ENCODE measurements around the gene CFAP69. TPM values are rescaled to one million over a fixed set of nuclear protein-coding genes. Genes with fewer than 3 reads are reported as not detected.

The CFAP69 gene
- total RNA-seq, 1 experiment from 2014 or later, result 3.1 TPM

DNA sequence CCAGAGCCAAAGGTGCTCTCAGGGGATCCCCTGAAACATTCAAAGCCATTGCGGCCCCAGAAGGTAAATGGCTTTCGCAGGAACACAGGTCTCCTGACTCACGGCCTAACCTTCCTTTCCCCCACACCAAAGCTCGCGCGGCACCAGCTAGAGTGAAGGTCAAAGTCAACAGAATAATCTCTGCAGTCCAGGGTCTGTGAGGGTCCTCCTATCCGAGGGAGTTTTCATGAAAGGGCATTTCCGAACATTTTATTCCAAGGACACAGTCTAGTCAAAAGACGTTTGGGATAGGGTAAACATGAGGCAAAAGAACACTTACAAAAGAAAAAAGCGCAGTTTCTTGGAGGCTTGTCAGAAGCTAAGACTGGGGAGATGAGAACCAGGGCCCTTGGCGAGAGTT, 34.0 kb upstream of the CFAP69 start:
- H2AFZ ChIP-seq (ENCODE audit: low read length), result peak overlapping the region; percentile 88
- H3K36me3 ChIP-seq (ENCODE audit: low read depth, low read length), result no peaks in the 10 kb centered on the region
- H3K4me1 ChIP-seq (ENCODE audit: insufficient read depth, low read length), result peaks cover 23% of the 10 kb centered on the region
- H3K9me3 ChIP-seq (ENCODE audit: low read length), result no peaks in the 10 kb centered on the region
- H3K4me3 ChIP-seq (ENCODE audit: low read length), result peak overlapping the region; percentile 97
- DNase-seq, result peak; percentile 28
- H3F3A ChIP-seq (ENCODE audit: low read length, unreplicated experiment), result no peaks in the 10 kb centered on the region
- peak overlapping the region; percentile 99 for H3K4me2 ChIP-seq (ENCODE audit: low read length)
- intact Hi-C loops (cut with micrococcal nuclease), result loop anchor here (1.0 kb wide), 3 partner anchors 31 to 57 kb away; partner anchors contain the start of genes CFAP69 and STEAP1
- ChIA-PET POLR2A (ENCODE audit: unreplicated experiment) (interaction anchor here (0.5 to 1.1 kb wide), 5 partner anchors 32 to 1984 kb away, joined by 3 to 18 read pairs (median 12); partner anchors contain the start of gene STEAP1), CTCF (interaction anchor here (0.7 to 1.4 kb wide), 7 partner anchors 32 to 703 kb away, joined by 3 to 12 read pairs (median 4); partner anchors contain the start of gene STEAP1)
- no peaks in the 10 kb centered on the region for H3K27me3 ChIP-seq (ENCODE audit: low read length)
- H3K9ac ChIP-seq (ENCODE audit: low read length), result peak overlapping the region; percentile 64
- peak; percentile 15 for ATAC-seq
- peak overlapping the region; percentile 24 for H3K27ac ChIP-seq (ENCODE audit: low read length)
- no peaks in the 10 kb centered on the region for H4K20me1 ChIP-seq (ENCODE audit: low read length)
- H3K79me2 ChIP-seq (ENCODE audit: low read length), result peaks cover 13% of the 10 kb centered on the region
- H3K9me2 ChIP-seq (replicated peaks; ENCODE audit: low read length), result no peaks in the 10 kb centered on the region
- TF ChIP-seq EZH2phosphoT487 (IDR thresholded peaks at IDR 0.05; ENCODE audit: borderline replicate concordance, low read length) (no peak), EZH2 (IDR thresholded peaks at IDR 0.05; ENCODE audit: low read length, unreplicated experiment) (no peak), CTCF (conservative IDR thresholded peaks at IDR 0.05; ENCODE audit: low read depth, low read length) (no peak)
- TSS peak; percentile 88 for BruUV-seq (replicated peaks)

DNA sequence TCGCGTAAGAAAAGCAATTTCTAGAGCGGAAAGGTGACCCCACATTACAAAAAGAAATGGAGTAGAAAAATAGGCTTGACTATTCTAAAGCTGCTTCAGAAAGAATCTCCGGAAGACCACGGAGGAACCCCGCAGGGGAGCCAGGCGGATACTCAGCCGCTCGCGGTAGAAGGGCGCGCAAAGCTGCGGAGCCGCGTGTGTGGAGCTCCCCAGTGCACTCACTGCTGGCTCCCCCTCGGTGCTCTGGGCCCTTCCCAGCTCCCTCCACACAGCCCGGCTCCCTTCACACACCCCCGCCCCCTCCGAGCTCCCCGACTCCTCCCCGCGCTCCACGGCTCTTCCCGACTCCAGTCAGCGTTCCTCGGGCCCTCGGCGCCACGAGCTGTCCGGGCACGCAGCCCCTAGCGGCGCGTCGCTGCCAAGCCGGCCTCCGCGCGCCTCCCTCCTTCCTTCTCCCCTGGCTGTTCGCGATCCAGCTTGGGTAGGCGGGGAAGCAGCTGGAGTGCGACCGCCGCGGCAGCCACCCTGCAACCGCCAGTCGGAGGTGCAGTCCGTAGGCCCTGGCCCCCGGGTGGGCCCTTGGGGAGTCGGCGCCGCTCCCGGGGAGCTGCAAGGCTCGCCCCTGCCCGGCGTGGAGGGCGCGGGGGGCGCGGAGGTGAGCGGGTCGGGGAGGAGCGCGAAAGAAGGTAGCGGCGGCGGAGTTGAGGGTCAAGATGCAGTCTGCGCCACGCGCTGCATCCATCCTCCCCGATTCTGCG, 33.4 kb upstream of the CFAP69 start, which contains the start of gene STEAP2:
TSS of gene STEAP2 (plus strand) at position 350 of the 758 bp plus-strand sequence. CDS start 13,343 bp downstream, outside the sequence.
- Histone ChIP-seq H3K9me2 (replicated peaks; ENCODE audit: low read length) (no peaks in the 10 kb centered on the region), H3K36me3 (ENCODE audit: low read depth, low read length) (no peaks in the 10 kb centered on the region), H3K79me2 (ENCODE audit: low read length) (peaks cover 13% of the 10 kb centered on the region), H3K4me2 (ENCODE audit: low read length) (peak within 1 kb of the TSS; percentile 99), H3K4me3 (ENCODE audit: low read length) (peak within 1 kb of the TSS; percentile 97), H2AFZ (ENCODE audit: low read length) (peak within 1 kb of the TSS; percentile 88), H3K9me3 (ENCODE audit: low read length) (no peaks in the 10 kb centered on the region), H3K9ac (ENCODE audit: low read length) (peak within 1 kb of the TSS; percentile 64), H3K4me1 (ENCODE audit: insufficient read depth, low read length) (peaks cover 23% of the 10 kb centered on the region), H3F3A (ENCODE audit: low read length, unreplicated experiment) (no peaks in the 10 kb centered on the region), H3K27me3 (ENCODE audit: low read length) (no peaks in the 10 kb centered on the region), H4K20me1 (ENCODE audit: low read length) (no peaks in the 10 kb centered on the region), H3K27ac (ENCODE audit: low read length) (peak within 1 kb of the TSS; percentile 24)
- ATAC-seq (peak; percentile 93), DNase-seq (peak; percentile 92)
- intact Hi-C loops (cut with micrococcal nuclease), result loop anchor here (1.0 to 2.0 kb wide), 4 partner anchors 31 to 57 kb away; partner anchors contain the start of genes CFAP69 and STEAP1
- ChIA-PET CTCF (interaction anchor here (0.6 to 1.4 kb wide), 9 partner anchors 32 to 703 kb away, joined by 3 to 12 read pairs (median 3); partner anchors contain the start of gene STEAP1), POLR2A (ENCODE audit: unreplicated experiment) (interaction anchor here (0.5 to 1.1 kb wide), 8 partner anchors 11 to 1984 kb away, joined by 3 to 18 read pairs (median 6); partner anchors contain the start of gene STEAP1)
- no peak for TF ChIP-seq EZH2 (IDR thresholded peaks at IDR 0.05; ENCODE audit: low read length, unreplicated experiment)
- peak; percentile 60 for TF ChIP-seq CTCF (conservative IDR thresholded peaks at IDR 0.05; ENCODE audit: low read depth, low read length)
- BruUV-seq (replicated peaks), result no TSS peak

Data from PC-3 (cell line).